Dermis microvascular lymphatic vessel endothelial cell (primary cell): ENCODE data around the gene ATG9B. TPM values are rescaled to one million over a fixed set of nuclear protein-coding genes. Genes with fewer than 3 reads are reported as not detected.

Source experiments
- DNase-seq, 2 donors: peaks; one replicate each; pipeline versions ENCODE4 v3.0.0 to v3.0.0-alpha.2; 2010; ENCODE audit warnings: low read depth in 2 of 2
- total RNA-seq: library from RNA; depleted of rRNA; stranded (reverse); fragments of >200 nt; gene quantifications from 2 replicates; pipeline ENCODE4 v1.2.1, GENCODE V29; 2014

Gene ATG9B
- total RNA-seq, 1 donor from 2014 or later, result under 0.01 TPM

DNA sequence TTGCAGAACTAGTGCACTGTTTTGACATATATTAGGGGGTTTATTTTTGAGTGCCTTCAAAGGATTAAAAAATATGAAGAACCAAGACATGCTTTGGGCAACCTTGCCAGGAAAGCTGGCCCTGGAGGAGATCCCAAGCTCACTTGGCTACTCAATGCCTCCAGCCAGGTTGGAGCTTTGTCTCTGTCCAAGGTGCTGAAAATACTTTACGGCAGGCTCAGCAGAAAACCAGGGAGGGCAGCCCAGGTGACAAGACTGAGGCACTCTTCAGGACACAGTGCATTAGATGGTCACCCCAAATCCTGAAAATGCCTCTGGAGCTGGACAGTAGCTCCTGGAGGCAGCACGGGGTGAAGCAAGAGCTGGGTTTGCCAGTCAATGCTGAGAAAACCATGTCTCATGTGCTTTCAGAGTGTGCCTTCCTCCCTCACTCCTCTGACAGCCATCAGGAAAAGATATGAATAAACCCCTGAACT, 40.4 kb downstream of the ATG9B start:
- DNase-seq, result peak in 1 of 2 donors; percentile 54

GRCh38 chr7:150982351-150982750, 41.9 kb downstream of the ATG9B start:
- DNase-seq, result no peak

- DNase-seq, result no peak
Measured at GRCh38 chr7:150981644-150982043, 42.6 kb downstream of the ATG9B start.

- no peak for DNase-seq
Measured at GRCh38 chr7:150980663-150981062, 43.6 kb downstream of the ATG9B start.

DNA sequence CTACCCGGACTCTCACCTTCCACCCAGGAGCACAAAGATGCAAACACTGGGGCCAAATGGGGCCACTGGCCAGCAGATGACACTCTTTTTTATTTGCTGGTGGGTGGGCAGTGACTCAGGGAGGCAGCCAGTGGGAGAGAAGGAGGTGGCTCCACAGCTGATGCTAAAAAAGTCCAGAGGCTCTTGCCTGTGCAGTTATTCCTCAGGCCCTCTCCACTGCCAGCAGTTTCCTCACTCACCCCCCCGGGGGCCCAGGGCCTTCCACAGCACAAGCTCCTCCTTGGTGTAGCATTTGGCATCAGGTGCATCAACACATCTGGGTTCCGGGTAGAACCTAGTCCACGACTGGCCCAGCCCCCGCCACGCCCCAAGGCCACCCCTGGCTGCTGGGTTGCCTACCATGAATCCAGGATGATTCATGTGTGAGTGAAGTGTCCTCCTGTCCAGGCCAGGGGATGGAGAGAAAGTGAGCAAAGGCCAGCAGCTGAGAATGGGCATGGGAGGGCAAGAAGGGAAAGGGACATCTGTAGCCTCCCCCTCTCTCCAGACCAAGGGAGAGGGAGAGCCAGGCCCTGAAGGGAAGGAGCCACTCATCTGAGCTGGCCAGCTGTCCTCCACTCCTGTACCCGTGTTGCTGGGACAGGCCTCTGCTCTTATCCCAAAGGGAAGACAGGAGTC, 44.4 kb downstream of the ATG9B start:
- DNase-seq, result no peak

- DNase-seq, result no peak
Measured at GRCh38 chr7:150978126-150978789, 46.0 kb downstream of the ATG9B start, which contains the start of gene KCNH2. Gene KCNH2 (minus strand): TSS chr7:150978321. CDS start chr7:150977913, 408 bp downstream.

DNA sequence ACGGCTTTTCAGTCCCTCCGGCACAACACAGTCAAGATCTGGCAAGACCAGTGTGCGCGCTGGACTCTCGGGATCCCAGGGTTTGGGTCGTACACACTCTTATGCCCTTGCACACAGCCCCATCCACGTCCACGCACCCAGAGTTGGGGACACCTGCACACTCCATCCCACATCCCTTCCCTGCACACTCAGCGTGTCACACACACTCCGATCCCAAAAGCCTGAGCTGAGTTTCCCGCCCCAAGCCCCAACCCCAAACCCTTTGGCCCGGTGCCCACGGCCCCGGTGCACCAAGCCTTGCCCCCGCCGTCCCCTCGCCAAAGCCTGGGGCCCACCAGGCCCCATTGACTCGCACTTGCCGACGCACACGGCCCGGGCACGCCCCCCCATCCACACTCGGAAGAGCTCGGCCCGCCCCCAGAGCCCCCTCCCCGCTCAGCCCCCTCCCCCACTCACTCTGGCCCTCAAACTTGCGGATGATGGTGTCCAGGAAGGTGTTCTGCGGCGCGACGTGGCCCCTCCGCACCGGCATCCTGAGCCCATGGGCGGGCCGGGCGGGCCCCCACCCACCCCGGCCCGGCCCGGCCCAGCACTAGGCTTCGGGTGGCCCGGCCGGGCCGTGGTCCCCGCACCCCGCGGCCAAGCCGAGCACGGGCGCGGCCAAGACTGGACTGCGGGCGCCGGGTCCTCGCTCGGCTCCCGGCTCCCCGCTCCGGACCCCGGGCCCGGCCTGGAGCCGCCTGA, 46.7 kb downstream of the ATG9B start:
- no peak for DNase-seq

DNA sequence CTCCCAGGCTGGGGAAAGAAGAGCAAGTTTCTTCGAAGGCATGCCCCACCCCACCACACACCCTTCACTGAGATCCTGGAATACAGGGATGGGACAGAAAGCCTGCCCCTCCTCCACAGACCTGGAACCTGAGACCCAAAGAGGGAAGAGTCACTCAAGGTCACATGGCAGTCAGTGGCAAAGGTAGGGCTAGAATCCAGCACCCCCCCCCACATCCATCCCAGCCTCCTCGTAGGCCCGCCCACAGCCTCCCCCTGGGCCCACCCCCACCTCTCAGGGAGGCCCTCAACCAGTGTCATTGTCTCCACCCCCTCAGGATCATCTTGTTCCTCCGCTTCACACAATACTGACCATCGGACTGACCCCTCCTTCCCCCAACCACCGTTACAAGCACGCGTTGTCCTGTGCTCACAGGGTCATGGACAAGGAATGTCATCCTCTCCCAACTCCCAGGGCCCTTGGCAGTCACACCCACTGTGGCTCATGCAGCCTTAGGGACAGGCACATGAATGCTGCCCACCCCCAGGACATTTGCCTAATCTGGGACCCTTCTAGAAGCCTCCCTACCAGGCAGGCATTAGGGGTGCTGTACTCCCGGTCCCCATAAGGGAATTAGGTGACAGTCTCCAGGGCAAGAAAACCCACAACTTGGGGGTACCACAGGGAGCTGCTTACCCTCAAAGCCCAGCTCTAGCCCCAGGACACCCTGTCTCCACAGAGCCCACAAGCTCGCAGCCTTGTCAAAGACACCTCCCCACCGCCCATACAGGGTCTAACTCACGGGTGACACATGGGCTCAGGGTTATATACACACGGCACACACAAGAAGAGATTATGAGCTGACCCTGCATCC, 47.5 kb downstream of the ATG9B start:
- no peak for DNase-seq

GRCh38 chr7:150975536-150976319, 48.6 kb downstream of the ATG9B start:
- no peak for DNase-seq

DNA sequence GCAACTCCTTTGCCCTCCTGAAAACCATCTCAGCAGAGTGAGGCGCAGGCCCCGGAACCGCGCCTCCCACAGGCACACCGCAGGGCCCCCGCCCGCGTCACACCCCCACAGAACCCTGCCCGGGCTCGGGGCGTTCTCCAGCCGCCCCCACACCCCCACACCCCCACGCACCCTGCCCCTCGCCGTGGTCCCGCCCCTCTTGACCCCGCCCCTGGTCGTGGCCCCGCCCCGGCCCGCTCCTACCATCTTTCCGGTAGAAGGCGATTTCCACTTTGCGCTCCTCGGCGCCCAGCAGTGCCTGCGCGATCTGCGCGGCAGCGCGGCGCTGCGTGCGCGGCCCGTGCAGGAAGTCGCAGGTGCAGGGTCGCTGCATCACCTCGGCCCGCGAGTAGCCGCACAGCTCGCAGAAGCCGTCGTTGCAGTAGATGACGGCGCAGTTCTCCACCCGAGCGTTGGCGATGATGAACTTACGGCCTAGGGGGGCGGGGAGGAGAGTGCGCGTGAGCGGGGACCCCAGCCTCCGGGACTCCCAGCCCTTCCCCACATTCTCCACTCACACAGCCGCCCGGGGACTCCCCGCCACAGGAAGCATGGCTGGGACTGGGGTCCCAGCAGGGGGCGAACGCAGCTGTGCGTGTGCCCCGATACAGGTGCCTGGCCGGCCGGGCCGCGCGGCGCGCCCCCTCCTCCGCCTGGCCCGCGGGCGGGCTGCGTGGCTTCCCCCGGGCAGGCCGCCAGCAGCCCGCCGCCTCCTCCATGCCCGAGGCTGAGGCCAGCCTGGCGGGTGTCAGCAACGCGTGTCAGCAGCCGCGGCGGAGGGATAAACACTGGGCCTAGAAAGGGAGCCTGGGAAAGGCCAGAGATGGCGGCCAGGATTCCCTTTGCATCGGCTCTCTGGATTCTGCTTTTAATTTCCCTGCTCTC, 49.6 kb downstream of the ATG9B start:
- DNase-seq, result peak in 1 of 2 donors; percentile 42

- DNase-seq, result no peak
Measured at GRCh38 chr7:150973571-150974451, 50.5 kb downstream of the ATG9B start.

DNA sequence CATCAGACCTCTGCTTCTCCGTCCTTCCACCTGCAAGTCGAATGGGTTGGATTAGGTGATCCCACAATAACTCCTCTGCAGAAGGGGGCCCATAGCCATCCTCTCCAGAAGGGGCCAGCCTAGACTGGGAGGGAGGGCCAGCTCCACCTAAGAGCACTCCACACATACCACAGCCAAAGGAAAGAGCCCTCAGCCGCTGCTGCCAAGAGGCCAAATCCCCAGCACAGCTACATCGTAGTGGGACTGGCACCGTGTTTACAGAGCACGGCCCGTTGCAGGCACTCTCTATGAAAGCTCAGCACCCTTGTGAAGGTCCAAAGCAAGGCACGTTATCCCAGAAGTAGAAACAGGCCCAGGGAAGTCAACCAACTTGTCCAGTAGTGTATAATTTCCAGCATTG, 51.6 kb downstream of the ATG9B start:
- DNase-seq, result no peak

GRCh38 chr7:150972023-150972468, 52.2 kb downstream of the ATG9B start:
- DNase-seq, result no peak

DNA sequence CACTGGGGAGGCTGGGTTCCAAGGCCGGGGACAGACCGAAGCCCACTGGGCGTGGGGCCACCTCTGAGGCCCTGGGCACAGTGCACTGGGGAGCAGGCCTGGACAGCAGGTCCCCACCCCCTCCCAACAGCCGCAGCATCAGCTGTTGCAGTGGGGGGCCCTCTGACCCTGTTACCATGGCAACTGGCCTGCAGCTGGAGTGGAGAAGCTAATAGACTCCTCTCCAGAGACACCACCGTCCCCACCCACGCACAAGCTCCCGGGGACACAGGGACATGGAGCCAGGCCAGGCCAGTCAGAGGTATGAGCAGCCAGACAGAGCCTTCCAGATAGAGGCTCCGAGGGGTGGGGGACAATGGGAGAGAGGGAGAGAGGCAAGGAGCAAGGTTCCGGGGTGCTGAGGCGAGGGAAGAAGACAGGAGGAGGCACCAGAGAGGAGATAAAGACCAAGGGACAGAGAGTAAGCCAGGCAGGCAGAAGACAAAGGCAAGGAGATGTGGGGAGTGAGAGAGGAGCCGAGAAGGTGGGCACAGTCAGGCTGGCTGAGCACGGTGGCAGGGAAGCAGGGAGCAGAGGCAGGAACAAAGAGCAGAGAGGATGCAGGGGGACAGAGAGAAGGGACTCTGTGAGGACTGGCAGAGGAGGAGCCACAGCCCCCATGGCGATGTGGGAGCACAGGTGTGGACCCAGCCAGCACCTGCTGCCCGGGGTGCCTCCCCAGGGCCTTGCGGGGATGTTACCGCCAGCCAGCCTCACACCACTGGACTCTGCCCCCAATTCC, 52.9 kb downstream of the ATG9B start:
- no peak for DNase-seq

- DNase-seq, result no peak
Measured at GRCh38 chr7:150970424-150970823, 53.9 kb downstream of the ATG9B start.

DNA sequence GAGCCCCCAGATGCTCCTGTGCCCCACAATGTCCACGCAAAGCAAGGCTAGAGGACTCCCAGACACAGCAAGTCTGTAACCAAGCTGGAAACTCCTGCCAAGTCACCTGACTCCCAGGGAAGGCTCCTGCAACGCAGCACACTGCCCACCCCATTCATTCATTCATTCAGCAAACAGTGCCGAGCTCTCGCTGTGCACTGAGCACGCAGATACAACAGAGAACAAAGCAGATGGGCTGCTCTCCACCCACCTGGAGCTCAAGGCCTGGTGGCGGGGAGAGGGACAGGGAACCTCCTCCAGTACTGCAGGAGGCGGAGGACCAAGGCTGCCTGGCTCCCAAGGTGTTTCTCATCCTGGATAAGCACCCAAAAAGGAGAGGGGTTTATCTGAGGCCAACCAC, 54.8 kb downstream of the ATG9B start:
- DNase-seq, result no peak

DNA sequence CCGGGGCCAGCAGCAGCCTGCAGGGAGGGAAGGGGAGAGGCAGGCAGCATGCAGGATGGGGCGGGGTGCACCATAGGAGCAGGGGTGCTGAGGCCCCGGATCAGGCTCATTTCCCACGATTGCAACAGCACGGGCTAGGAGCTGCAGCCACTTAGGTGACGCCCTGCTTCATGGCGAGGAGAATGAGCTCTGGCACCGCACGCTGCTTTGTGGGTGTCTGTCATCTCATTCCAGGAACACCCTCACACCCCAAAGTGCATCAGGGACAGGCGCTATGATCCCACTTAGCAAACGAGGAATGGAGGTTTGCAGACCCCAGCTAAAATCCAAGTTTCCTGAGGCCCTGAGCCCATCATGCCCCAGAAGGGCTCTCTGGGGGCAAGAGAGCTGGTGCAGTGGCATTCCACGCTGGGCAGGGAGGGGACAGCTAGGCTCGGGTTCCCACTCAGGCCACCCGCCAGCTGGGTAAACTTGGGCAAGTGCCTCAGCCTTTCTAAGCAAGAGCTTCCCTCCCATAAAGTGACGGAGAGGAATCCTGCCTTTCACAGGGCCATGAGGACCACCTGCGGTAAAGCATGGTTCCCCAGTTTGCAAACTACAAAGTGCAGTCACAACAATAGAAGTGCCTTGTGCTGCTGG, 55.4 kb downstream of the ATG9B start:
- no peak for DNase-seq
